ENCODE results near the gene ELF4.

The ELF4 gene

GRCh38 chrX:130114141-130114588, 3.9 kb upstream of the ELF4 start:
- DNase-seq: no peak

GRCh38 chrX:130111220-130112154, 1.2 kb upstream of the ELF4 start:
- no peak for DNase-seq

DNA sequence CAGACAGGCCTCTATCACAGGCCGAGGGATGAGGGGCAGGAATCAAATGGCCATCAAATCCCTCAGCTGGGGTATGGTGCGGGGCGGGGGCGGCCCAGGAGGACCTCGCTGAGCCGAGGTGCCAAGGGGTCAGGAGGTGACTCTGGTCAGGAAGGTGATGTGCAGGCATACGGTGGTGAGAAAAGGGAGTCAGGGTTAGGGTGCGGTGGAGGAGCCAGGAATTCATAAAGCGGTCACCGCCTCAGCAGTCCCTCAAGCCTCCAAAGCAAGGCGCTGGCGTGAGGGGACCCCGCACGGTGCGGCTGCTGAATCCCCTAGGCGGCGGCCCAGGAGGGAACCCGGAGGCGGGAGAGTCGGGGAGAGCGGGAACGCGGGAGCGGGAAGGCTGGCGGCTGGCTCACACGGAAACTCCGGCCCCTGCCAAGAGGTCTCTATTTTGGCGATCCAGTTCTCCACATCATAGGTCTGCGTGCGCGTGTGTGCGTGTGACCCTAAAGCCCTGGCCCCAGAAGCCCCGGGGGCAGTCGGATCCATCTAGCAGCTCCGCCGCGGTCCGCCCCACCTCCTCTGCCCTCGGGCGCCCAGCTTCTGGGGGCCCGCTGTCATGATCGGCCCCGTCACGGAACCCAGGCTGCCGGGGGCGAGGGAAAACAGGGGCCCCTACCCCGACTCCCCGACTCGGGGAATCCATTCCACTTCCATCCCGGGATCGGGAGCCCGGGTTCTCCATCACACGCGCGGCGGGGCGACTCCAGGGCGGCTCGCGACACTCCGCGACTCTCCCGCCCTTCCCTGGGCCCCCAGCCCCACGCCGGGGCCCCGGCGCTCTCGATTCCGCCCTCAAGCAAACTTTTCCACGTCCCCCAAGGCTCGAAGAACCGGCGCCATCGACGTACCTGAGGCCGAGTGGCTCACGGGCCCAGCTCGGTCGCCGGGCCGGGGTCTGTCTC, 593 bp downstream of the ELF4 start:
- DNase-seq: no peak

GRCh38 chrX:130108647-130109428, 1.5 kb downstream of the ELF4 start:
- peak; percentile 41 for DNase-seq

GRCh38 chrX:130106071-130106470, 4.2 kb downstream of the ELF4 start:
- no peak for DNase-seq

- no peak for DNase-seq
Observed at GRCh38 chrX:130105244-130105643, 5.1 kb downstream of the ELF4 start.

DNA sequence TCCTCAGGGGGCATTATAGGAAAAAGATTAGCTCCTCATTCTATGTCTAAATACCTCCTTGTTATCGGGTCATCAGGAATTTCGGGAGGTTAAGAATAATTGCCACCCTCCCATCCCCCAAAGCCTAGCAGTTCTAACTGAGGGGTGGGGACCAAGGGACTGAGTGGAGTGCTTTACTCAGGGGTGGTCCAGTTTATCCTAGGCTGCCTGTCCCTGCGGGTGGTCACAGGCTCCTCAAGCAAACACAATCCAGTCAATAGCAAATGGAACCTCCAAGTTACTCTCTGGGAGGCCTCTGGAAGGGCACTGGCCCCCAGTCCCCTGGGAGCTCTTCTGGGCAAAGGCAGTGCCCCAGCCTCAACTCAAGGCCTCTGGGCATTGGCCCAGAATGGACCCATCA, 6.7 kb downstream of the ELF4 start:
- DNase-seq: no peak

DNA sequence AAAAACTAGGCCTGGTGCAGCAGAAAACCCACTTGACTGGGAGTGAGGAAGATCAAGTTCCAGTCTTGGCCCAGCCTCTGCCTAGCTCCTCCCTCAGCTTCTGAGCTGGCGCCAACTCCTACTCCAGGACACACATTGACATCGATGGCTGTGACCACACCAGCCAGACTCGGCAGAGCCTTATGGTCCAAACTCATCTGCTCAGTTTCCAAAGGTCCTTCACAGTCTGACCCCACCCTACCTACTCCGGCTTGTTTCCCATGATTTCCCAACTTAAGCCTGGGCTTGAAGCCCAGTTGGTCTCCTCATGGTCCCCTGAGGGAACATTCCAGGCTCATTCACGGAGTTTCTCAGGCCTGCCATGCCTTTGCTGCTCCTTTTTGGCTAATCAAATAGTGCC, 10.1 kb downstream of the ELF4 start:
- peak; percentile 83 for DNase-seq

GRCh38 chrX:130098210-130098552, 12.1 kb downstream of the ELF4 start:
- no peak for DNase-seq

DNA sequence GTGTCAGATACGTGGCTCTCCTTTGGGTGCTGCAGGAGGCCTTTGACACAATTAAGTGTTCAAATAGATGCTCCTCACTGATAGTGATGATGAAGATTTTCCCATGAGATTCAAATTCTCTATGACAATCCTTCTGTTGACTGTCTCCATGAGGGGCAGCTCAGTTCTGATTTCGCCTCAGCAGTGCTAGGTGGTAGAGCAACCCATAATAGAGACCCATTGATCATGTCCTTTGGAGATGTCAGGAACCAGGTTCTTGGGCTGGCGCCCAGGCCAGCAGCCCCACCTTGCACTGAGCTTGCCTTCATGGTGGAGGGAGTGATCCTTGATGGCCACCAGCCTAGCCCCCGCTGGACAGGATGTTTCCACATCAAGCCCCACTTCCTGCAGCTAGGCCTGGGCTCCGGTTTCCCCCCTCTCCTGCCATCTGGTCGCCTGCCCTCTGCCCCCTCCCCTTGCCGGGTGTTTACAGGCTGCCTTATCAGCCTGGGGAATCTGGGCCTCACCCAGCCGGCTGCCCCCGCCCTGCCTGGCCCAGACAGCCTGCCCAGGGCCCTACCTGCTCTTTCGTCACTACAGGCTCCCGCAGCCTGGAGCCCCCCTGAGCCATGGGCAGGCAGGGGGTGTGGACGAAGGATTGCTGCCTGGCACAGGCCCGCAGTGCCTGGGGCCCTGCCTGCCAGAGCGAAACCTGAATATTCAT, 12.6 kb downstream of the ELF4 start:
- no peak for DNase-seq

DNA sequence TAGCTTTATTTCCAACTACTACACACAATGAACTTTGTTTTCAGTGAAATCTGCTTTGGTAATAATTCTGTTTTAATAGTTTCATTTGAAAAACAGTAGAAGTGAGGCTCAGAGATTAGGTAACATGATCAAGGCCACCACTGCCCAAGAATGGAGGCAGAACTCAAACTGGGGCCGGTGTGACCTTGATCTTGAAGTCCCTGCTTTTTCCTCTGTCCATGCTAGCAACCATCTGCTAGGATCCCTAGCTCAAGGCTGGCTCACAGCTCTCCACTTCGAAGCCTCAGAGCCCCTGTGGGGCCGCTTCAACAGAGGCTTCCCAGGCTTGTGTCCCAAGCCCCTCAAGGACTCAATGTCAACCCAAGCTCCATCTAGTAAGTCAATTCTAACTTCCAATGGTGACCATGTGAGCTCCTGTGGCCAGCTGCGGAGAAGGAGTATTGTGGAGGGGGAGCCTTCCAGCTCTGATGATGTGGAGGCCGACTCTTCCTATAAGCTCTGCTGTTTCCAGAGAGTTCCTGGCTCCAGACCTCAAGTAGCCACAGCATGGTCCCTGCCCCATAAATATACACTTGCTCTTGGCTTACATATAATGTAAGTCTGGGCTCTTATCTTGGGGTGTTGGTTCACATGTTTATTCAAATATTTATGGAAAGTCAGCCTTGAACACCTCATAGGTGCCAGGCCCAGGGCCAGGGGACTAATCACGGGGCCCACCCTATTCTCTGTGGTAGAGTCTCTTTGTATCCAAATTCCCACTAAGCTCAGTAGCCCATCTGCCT, 14.9 kb downstream of the ELF4 start:
- no peak for DNase-seq

DNA sequence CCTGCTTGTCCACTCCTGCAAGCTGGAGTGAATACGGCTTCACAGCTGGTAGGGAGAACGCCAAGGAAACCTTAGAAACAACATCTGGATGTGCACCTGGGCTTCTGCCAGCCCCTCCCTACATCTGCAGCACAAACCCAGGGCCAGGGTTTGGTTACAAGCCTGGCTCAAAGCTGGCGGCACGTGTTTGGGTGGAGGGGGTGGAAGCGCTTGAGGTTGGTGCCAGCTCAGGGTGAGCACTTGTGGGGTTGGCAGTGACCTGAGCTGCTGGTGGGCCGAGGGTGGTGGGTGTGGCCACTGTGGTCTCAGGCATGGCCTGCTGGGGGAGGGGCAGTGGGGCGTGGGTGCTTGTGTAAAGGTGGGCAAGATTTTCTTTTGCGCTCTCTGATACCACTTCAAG, 15.6 kb downstream of the ELF4 start:
- no peak for DNase-seq

DNA sequence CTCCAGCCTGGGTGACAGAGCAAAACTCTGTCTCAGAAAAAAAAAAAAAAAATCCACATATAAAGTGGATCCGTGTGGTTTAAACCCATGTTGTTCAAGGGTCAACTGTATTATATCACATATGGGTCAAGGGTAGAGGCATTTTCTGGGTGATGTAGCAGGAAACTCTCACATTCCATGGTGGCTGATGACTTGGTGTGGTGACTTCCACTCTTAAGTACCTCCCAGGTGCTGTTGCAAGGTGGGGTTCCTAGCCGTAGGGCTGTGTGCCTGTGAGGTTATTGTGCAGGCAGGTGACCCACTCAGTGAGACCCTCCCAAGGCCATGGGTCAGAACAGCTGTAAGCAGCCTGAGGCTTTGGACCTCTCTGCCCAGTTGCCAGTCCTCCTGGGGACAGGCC, 17.0 kb downstream of the ELF4 start:
- DNase-seq: no peak

DNA sequence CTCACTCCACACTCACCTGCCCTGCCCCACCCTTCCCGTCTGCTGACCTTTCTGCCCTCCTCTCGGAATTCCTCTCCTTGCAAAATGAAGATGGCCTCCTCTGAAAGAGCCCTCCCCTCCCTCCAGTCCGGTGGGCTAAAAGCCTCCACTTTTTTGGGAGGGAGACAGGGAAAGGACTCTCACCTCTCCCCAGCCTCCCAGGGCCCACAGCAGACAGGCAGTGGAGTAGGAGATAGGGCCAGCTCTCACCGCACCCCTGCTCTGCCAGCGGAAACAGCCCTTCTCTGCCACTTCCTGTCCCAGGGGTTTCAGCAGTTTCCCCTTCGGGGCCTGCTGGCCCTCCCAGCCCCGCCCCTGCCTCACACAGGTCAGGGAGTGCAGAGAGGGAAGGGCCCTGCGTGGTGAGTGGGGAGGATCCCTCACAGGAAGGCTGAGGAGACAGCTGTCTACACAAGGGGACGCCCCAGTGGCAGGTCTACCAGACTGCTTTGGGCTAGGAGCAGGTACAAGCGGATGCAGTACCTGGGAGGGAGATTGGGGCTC, 18.2 kb downstream of the ELF4 start:
- DNase-seq: no peak

DNA sequence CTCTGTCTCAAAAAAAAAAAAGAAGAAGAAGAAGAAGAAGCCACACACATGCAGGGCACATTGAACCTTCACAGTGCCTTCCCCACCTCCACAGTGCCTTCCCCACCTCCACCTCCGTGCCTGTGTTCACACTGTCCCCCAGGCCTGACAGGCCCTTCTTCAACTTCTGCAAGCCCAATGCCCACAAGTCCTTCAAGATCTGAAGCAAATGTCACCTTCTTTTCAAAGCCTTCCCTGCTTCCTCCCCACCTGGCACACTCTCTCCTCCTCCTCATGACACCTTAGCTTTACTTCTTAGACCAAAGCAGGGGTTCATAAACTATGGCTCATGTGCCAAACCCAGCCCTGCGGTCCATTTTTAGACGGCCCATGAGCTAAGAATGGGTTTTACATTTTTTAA, 19.9 kb downstream of the ELF4 start:
- no peak for DNase-seq

- DNase-seq: no peak
Observed at GRCh38 chrX:130086447-130087206, 23.7 kb downstream of the ELF4 start.

DNA sequence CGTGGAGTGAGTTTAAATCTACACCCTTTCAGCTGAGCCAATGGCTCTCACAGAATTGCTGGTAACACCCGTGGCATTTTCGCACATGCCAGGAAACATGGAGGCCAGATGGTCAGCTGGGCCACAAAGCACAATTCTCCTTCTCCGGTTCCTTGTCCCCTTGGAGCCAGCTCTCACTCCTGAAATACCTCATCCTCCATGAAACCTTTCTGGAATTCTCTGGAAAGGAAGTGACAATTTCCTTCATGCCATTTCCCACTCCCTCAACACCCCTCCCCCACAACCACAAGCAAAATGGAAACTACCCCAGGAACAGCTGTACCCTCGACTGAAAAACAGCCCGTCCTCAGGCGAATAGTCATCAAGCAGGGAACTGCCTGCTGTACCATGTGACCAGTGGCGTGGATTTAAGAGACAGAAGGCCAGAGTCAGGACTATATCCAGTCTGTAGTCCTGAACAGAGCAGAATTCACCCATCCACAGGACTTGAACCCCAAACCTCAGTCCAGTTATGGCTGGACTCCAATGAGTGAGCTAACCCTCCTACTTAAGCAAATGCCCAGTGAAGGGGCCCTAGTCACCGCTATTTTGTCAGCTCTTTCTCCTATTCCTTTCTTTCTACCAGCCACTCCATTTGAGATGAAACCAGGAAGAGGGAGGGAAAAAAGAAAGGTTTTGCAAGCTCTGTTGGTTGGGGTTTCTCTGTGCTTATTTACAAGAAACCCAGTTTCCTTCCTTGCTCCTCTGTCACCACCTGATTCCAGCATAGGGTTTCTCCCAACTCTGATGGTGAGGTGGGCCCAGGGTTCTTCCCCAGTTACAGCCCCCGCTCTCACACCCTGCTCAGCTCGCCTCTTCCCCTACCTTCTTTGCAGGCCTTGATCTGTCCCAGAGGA, 24.5 kb downstream of the ELF4 start:
- peak; percentile 34 for DNase-seq

- DNase-seq: no peak
Observed at GRCh38 chrX:130084631-130085237, 25.6 kb downstream of the ELF4 start.

Data from fibroblast of skin of scalp (primary cell).